ENCODE results near the gene PCDH17. TPM values are rescaled to one million over a fixed set of nuclear protein-coding genes. Genes with fewer than 3 reads are reported as not detected.

The PCDH17 gene
- total and polyA plus RNA-seq, 2 donors (not counting 1 experiment from before 2014, with no cell fraction given), result not detected

- intact Hi-C loops (cut with micrococcal nuclease), result no loop called here
- 75% methylated on average over 1 of the region's 2 CpGs for WGBS (ENCODE audit: insufficient coverage)
- no peak overlapping the region for H3K9ac ChIP-seq (ENCODE audit: low read length)
- no peak for TF ChIP-seq EZH2 (IDR thresholded peaks at IDR 0.05; ENCODE audit: borderline replicate concordance, insufficient read depth, low read depth, low read length, poor library complexity, severe bottlenecking)
- no peak for TF ChIP-seq CTCF (IDR thresholded peaks at IDR 0.05)
- no peak overlapping the region for H2AFZ ChIP-seq (ENCODE audit: insufficient read depth, low read depth, low read length, poor library complexity, severe bottlenecking)
- ChIA-PET POLR2A (no interaction called here), CTCF (no interaction called here)
- H3K4me2 ChIP-seq (replicated peaks; ENCODE audit: low read depth, low read length, poor library complexity, severe bottlenecking), result no peak overlapping the region
- H3K36me3 ChIP-seq (replicated peaks in 1 of 2; ENCODE audit: control extremely low read depth in 1 of 2, control insufficient read depth in 1 of 2, extremely low read depth in 1 of 2, insufficient read depth in 2 of 2, low read length in 1 of 2), result no peaks in the 10 kb centered on the region
- H3K9me3 ChIP-seq (ENCODE audit: control extremely low read depth in 1 of 3, control insufficient read depth in 2 of 3, insufficient read depth in 1 of 3, low read length in 2 of 3), result no peaks in the 10 kb centered on the region
- H3K4me3 Mint-ChIP-seq, result no peak overlapping the region
- no peaks in the 10 kb centered on the region for H4K20me1 ChIP-seq (ENCODE audit: control insufficient read depth, insufficient read depth, low read length, poor library complexity, severe bottlenecking)
- ATAC-seq (ENCODE audit: low read depth), result no peak
- H3K27ac ChIP-seq (ENCODE audit: low read length in 2 of 2), result no peak overlapping the region
- H3K27me3 ChIP-seq (replicated peaks in 1 of 4; ENCODE audit: control extremely low read depth in 1 of 4, control insufficient read depth in 3 of 4, insufficient read depth in 4 of 4, low read length in 3 of 4), result no peaks in the 10 kb centered on the region
- no peaks in the 10 kb centered on the region for H3K27me3 Mint-ChIP-seq
- H3K4me1 Mint-ChIP-seq, result no peaks in the 10 kb centered on the region
- no peak overlapping the region for H3K4me3 ChIP-seq (ENCODE audit: control extremely low read depth in 1 of 5, extremely low read depth in 1 of 5, insufficient read depth in 1 of 5, low read depth in 2 of 5, low read length in 4 of 5)
- H3K4me1 ChIP-seq (ENCODE audit: control insufficient read depth in 2 of 2, insufficient read depth in 2 of 2, low read length in 2 of 2), result no peaks in the 10 kb centered on the region
- no peaks in the 10 kb centered on the region for H3K79me2 ChIP-seq (ENCODE audit: control insufficient read depth, insufficient read depth, low read length)
- H3K9me3 Mint-ChIP-seq (ENCODE audit: insufficient read depth), result peaks cover 3% of the 10 kb centered on the region
- no peak overlapping the region for H3K27ac Mint-ChIP-seq
- no peak for DNase-seq
These were observed 129.4 kb downstream of the PCDH17 start for GRCh38 chr13:57760951-57761350.

- TF ChIP-seq EZH2 (IDR thresholded peaks at IDR 0.05; ENCODE audit: borderline replicate concordance, insufficient read depth, low read depth, low read length, poor library complexity, severe bottlenecking) (no peak), CTCF (IDR thresholded peaks at IDR 0.05) (no peak)
- DNase-seq (no peak), ATAC-seq (ENCODE audit: low read depth) (no peak)
- no CpG with 5 or more reads among the region's 1 CpG for WGBS (ENCODE audit: insufficient coverage)
- no peaks in the 10 kb centered on the region for H3K27me3 ChIP-seq (replicated peaks in 1 of 4; ENCODE audit: control extremely low read depth in 1 of 4, control insufficient read depth in 3 of 4, insufficient read depth in 4 of 4, low read length in 3 of 4)
- intact Hi-C loops (cut with micrococcal nuclease), result no loop called here
- Mint-ChIP-seq H3K4me3 (no peak overlapping the region), H3K27me3 (no peaks in the 10 kb centered on the region), H3K27ac (no peak overlapping the region), H3K9me3 (ENCODE audit: insufficient read depth) (peaks cover 3% of the 10 kb centered on the region), H3K4me1 (no peaks in the 10 kb centered on the region)
- no peak overlapping the region for H3K4me2 ChIP-seq (replicated peaks; ENCODE audit: low read depth, low read length, poor library complexity, severe bottlenecking)
- no peak overlapping the region for H3K27ac ChIP-seq (ENCODE audit: low read length in 2 of 2)
- H3K36me3 ChIP-seq (replicated peaks in 1 of 2; ENCODE audit: control extremely low read depth in 1 of 2, control insufficient read depth in 1 of 2, extremely low read depth in 1 of 2, insufficient read depth in 2 of 2, low read length in 1 of 2), result no peaks in the 10 kb centered on the region
- CTCF ChIA-PET, result no interaction called here
- no peaks in the 10 kb centered on the region for H3K9me3 ChIP-seq (ENCODE audit: control extremely low read depth in 1 of 3, control insufficient read depth in 2 of 3, insufficient read depth in 1 of 3, low read length in 2 of 3)
- POLR2A ChIA-PET, result no interaction called here
- H3K4me1 ChIP-seq (ENCODE audit: control insufficient read depth in 2 of 2, insufficient read depth in 2 of 2, low read length in 2 of 2), result no peaks in the 10 kb centered on the region
- no peak overlapping the region for H3K9ac ChIP-seq (ENCODE audit: low read length)
- no peak overlapping the region for H2AFZ ChIP-seq (ENCODE audit: insufficient read depth, low read depth, low read length, poor library complexity, severe bottlenecking)
- H3K4me3 ChIP-seq (ENCODE audit: control extremely low read depth in 1 of 5, extremely low read depth in 1 of 5, insufficient read depth in 1 of 5, low read depth in 2 of 5, low read length in 4 of 5), result no peak overlapping the region
- H3K79me2 ChIP-seq (ENCODE audit: control insufficient read depth, insufficient read depth, low read length), result no peaks in the 10 kb centered on the region
- no peaks in the 10 kb centered on the region for H4K20me1 ChIP-seq (ENCODE audit: control insufficient read depth, insufficient read depth, low read length, poor library complexity, severe bottlenecking)
These were observed 132.1 kb downstream of the PCDH17 start for GRCh38 chr13:57763689-57764088.

Measured in B cell (primary cell).